ENCODE results near the gene RIPK4.
"Not testable (repeated sequence)": the region's sequence is repeated elsewhere in the genome, so short reads cannot be mapped to it uniquely, and the experiment has no call there.

The RIPK4 gene

GRCh38 chr21:41706678-41707077 lies 60.2 kb downstream of the RIPK4 start:
- Mint-ChIP-seq H3K9me3 (peaks cover 6% of the 10 kb centered on the region), H3K27ac (ENCODE audit: low read depth) (no peak overlapping the region), H3K4me3 (no peak overlapping the region), H3K4me1 (no peaks in the 10 kb centered on the region), H3K36me3 (ENCODE audit: insufficient read depth) (no peaks in the 10 kb centered on the region), H3K27me3 (peaks cover 81% of the 10 kb centered on the region)
- ATAC-seq (replicated peaks; ENCODE audit: extremely low read depth, poor library complexity, severe bottlenecking): no peak
- no peak for DNase-seq (ENCODE audit: low spot score in 2 of 2)

GRCh38 chr21:41706263-41706639 lies 60.6 kb downstream of the RIPK4 start:
- Mint-ChIP-seq H3K36me3 (ENCODE audit: insufficient read depth) (no peaks in the 10 kb centered on the region), H3K9me3 (peaks cover 6% of the 10 kb centered on the region), H3K4me3 (no peak overlapping the region), H3K4me1 (no peaks in the 10 kb centered on the region), H3K27ac (ENCODE audit: low read depth) (no peak overlapping the region), H3K27me3 (peaks cover 80% of the 10 kb centered on the region)
- DNase-seq (ENCODE audit: low spot score in 2 of 2): no peak
- ATAC-seq (replicated peaks; ENCODE audit: extremely low read depth, poor library complexity, severe bottlenecking): no peak

- H3K27ac Mint-ChIP-seq (ENCODE audit: low read depth): no peak overlapping the region
- H3K36me3 Mint-ChIP-seq (ENCODE audit: insufficient read depth): no peaks in the 10 kb centered on the region
- ATAC-seq (replicated peaks; ENCODE audit: extremely low read depth, poor library complexity, severe bottlenecking) (no peak), DNase-seq (ENCODE audit: low spot score in 2 of 2) (no peak)
- H3K4me3 Mint-ChIP-seq: no peak overlapping the region
- H3K27me3 Mint-ChIP-seq: peaks cover 80% of the 10 kb centered on the region
- no peaks in the 10 kb centered on the region for H3K4me1 Mint-ChIP-seq
- H3K9me3 Mint-ChIP-seq: peaks cover 6% of the 10 kb centered on the region
Observed at GRCh38 chr21:41705546-41706262, 61.1 kb downstream of the RIPK4 start.

- Mint-ChIP-seq H3K9me3 (peaks cover 6% of the 10 kb centered on the region), H3K4me1 (no peaks in the 10 kb centered on the region), H3K27me3 (peaks cover 90% of the 10 kb centered on the region), H3K36me3 (ENCODE audit: insufficient read depth) (no peaks in the 10 kb centered on the region), H3K4me3 (no peak overlapping the region), H3K27ac (ENCODE audit: low read depth) (no peak overlapping the region)
- no peak for DNase-seq (ENCODE audit: low spot score in 2 of 2)
- ATAC-seq (replicated peaks; ENCODE audit: extremely low read depth, poor library complexity, severe bottlenecking): no peak
Observed at GRCh38 chr21:41703857-41704501, 62.9 kb downstream of the RIPK4 start.

GRCh38 chr21:41701749-41702148 lies 65.1 kb downstream of the RIPK4 start:
- Mint-ChIP-seq H3K4me3 (no peak overlapping the region), H3K27me3 (peaks cover 69% of the 10 kb centered on the region), H3K4me1 (no peaks in the 10 kb centered on the region), H3K36me3 (ENCODE audit: insufficient read depth) (no peaks in the 10 kb centered on the region), H3K9me3 (peaks cover 3% of the 10 kb centered on the region), H3K27ac (ENCODE audit: low read depth) (no peak overlapping the region)
- DNase-seq (ENCODE audit: low spot score in 2 of 2) (no peak), ATAC-seq (replicated peaks; ENCODE audit: extremely low read depth, poor library complexity, severe bottlenecking) (no peak)

- no peak for DNase-seq (ENCODE audit: low spot score in 2 of 2)
- Mint-ChIP-seq H3K36me3 (ENCODE audit: insufficient read depth) (no peaks in the 10 kb centered on the region), H3K27me3 (peaks cover 46% of the 10 kb centered on the region), H3K4me1 (no peaks in the 10 kb centered on the region), H3K9me3 (no peaks in the 10 kb centered on the region), H3K4me3 (no peak overlapping the region), H3K27ac (ENCODE audit: low read depth) (no peak overlapping the region)
- ATAC-seq (replicated peaks; ENCODE audit: extremely low read depth, poor library complexity, severe bottlenecking): no peak
Observed at GRCh38 chr21:41699311-41699710, 67.5 kb downstream of the RIPK4 start.

GRCh38 chr21:41698071-41698470 lies 68.8 kb downstream of the RIPK4 start:
- no peak for DNase-seq (ENCODE audit: low spot score in 2 of 2)
- ATAC-seq (replicated peaks; ENCODE audit: extremely low read depth, poor library complexity, severe bottlenecking): no peak
- Mint-ChIP-seq H3K27ac (ENCODE audit: low read depth) (no peak overlapping the region), H3K9me3 (no peaks in the 10 kb centered on the region), H3K27me3 (peaks cover 41% of the 10 kb centered on the region), H3K36me3 (ENCODE audit: insufficient read depth) (no peaks in the 10 kb centered on the region), H3K4me1 (no peaks in the 10 kb centered on the region), H3K4me3 (no peak overlapping the region)

- Mint-ChIP-seq H3K9me3 (no peaks in the 10 kb centered on the region), H3K4me3 (no peak overlapping the region), H3K36me3 (ENCODE audit: insufficient read depth) (no peaks in the 10 kb centered on the region), H3K4me1 (no peaks in the 10 kb centered on the region), H3K27me3 (peaks cover 34% of the 10 kb centered on the region), H3K27ac (ENCODE audit: low read depth) (no peak overlapping the region)
- DNase-seq (ENCODE audit: low spot score in 2 of 2) (no peak), ATAC-seq (replicated peaks; ENCODE audit: extremely low read depth, poor library complexity, severe bottlenecking) (no peak)
Observed at GRCh38 chr21:41695513-41695912, 71.3 kb downstream of the RIPK4 start.

- DNase-seq (ENCODE audit: low spot score in 2 of 2); H3K36me3 Mint-ChIP-seq (ENCODE audit: insufficient read depth); ATAC-seq (replicated peaks; ENCODE audit: extremely low read depth, poor library complexity, severe bottlenecking); H3K4me3 Mint-ChIP-seq; H3K9me3 Mint-ChIP-seq; H3K4me1 Mint-ChIP-seq; H3K27ac Mint-ChIP-seq (ENCODE audit: low read depth): not testable (repeated sequence)
- H3K27me3 Mint-ChIP-seq: peaks cover 19% of the 10 kb centered on the region
Observed at GRCh38 chr21:41694042-41694441, 72.8 kb downstream of the RIPK4 start.

GRCh38 chr21:41692185-41692565 lies 74.7 kb downstream of the RIPK4 start:
- Mint-ChIP-seq H3K27ac (ENCODE audit: low read depth) (no peak overlapping the region), H3K36me3 (ENCODE audit: insufficient read depth) (no peaks in the 10 kb centered on the region), H3K27me3 (peaks cover 17% of the 10 kb centered on the region), H3K4me1 (no peaks in the 10 kb centered on the region), H3K4me3 (no peak overlapping the region), H3K9me3 (no peaks in the 10 kb centered on the region)
- ATAC-seq (replicated peaks; ENCODE audit: extremely low read depth, poor library complexity, severe bottlenecking) (no peak), DNase-seq (ENCODE audit: low spot score in 2 of 2) (no peak)

GRCh38 chr21:41691205-41692184 lies 75.4 kb downstream of the RIPK4 start:
- DNase-seq (ENCODE audit: low spot score in 2 of 2) (no peak), ATAC-seq (replicated peaks; ENCODE audit: extremely low read depth, poor library complexity, severe bottlenecking) (no peak)
- Mint-ChIP-seq H3K4me1 (no peaks in the 10 kb centered on the region), H3K36me3 (ENCODE audit: insufficient read depth) (no peaks in the 10 kb centered on the region), H3K4me3 (no peak overlapping the region), H3K27ac (ENCODE audit: low read depth) (no peak overlapping the region), H3K27me3 (peaks cover 20% of the 10 kb centered on the region), H3K9me3 (no peaks in the 10 kb centered on the region)
